ENCODE results near the gene ERG28. TPM values are rescaled to one million over a fixed set of nuclear protein-coding genes. Genes with fewer than 3 reads are reported as not detected.

The ERG28 gene
- total and polyA plus RNA-seq, 2 of the 13 experiments (the other 11 are each of a cell fraction or from before 2014, with no cell fraction given), result 27.3 to 32.3 TPM

GRCh38 chr14:75612157-75612556, 48.5 kb downstream of the ERG28 start:
- H3K27ac ChIP-seq (ENCODE audit: extremely low read length, insufficient read depth, low read length), result no peak overlapping the region
- no peaks in the 10 kb centered on the region for H4K20me1 ChIP-seq (ENCODE audit: insufficient read depth, low read length)
- POLR2A ChIA-PET, result no interaction called here
- H3K4me2 ChIP-seq (ENCODE audit: low read depth, low read length), result no peak overlapping the region
- in situ Hi-C loops (cut with HindIII; ENCODE audit: extremely low pct_ligation_motif_present, low pct_unique_long_range_greater_than_20kb) (no loop called here), intact Hi-C loops (cut with micrococcal nuclease; ENCODE audit: unreplicated experiment) (no loop called here)
- CTCF ChIA-PET (ENCODE audit: low intra/inter-chr PET ratio, low total read pairs), result no interaction called here
- no peaks in the 10 kb centered on the region for H3K9me3 ChIP-seq (ENCODE audit: low read length)
- no peak overlapping the region for H2AFZ ChIP-seq (ENCODE audit: low read length)
- DNase-seq (ENCODE audit: low spot score), result no peak
- H3K36me3 ChIP-seq (replicated peaks in 1 of 2; ENCODE audit: control insufficient read depth in 1 of 2, insufficient read depth in 2 of 2, low read length in 2 of 2), result peaks cover 0 to 1% of the 10 kb centered on the region in 2 experiments; a peak in 1 of 5 replicates
- no peak for FAIRE-seq
- H3K4me1 ChIP-seq (ENCODE audit: insufficient read depth, low read length), result peaks cover 28% of the 10 kb centered on the region
- no peak overlapping the region for H3K9ac ChIP-seq (ENCODE audit: insufficient read depth, low read depth, low read length)
- 96% methylated on average over 4 of the region's 4 CpGs for WGBS (ENCODE audit: low lambda C conversion rate)
- no peaks in the 10 kb centered on the region for H3K79me2 ChIP-seq (ENCODE audit: insufficient read depth, low read length)
- no peaks in the 10 kb centered on the region for H3K27me3 ChIP-seq (ENCODE audit: control insufficient read depth in 1 of 2, insufficient read depth in 2 of 2, low read length in 2 of 2)
- no TSS peak for BruUV-seq (replicated peaks)
- no peak for ATAC-seq
- H3K4me3 ChIP-seq (replicated peaks in 1 of 3; ENCODE audit: insufficient read depth in 1 of 3, low read depth in 2 of 3, low read length in 3 of 3), result no peak overlapping the region
- no peak for TF ChIP-seq MLX (CRISPR knock-in tag; IDR thresholded peaks at IDR 0.05)
- TF ChIP-seq ZNF496 (CRISPR knock-in tag; IDR thresholded peaks at IDR 0.05; ENCODE audit: insufficient replicate concordance), result no peak
- TF ChIP-seq MAFK (conservative IDR thresholded peaks at IDR 0.05 in 1 of 2, IDR thresholded peaks at IDR 0.05 in 1 of 2; ENCODE audit: low read length in 2 of 2), result no peak
- TF ChIP-seq TCF12 (IDR thresholded peaks at IDR 0.05), result no peak
- no peak for TF ChIP-seq TCF12 (CRISPR knock-in tag; IDR thresholded peaks at IDR 0.05)
- no peak for TF ChIP-seq ZNF329 (CRISPR knock-in tag; IDR thresholded peaks at IDR 0.05; ENCODE audit: low read depth)
- TF ChIP-seq ZNF75D (CRISPR knock-in tag; IDR thresholded peaks at IDR 0.05; ENCODE audit: borderline replicate concordance), result no peak
- no peak for TF ChIP-seq NPAS2 (CRISPR knock-in tag; IDR thresholded peaks at IDR 0.05; ENCODE audit: borderline replicate concordance)
- TF ChIP-seq ZNF331 (CRISPR knock-in tag; IDR thresholded peaks at IDR 0.05), result no peak
- TF ChIP-seq, protein P1, sequence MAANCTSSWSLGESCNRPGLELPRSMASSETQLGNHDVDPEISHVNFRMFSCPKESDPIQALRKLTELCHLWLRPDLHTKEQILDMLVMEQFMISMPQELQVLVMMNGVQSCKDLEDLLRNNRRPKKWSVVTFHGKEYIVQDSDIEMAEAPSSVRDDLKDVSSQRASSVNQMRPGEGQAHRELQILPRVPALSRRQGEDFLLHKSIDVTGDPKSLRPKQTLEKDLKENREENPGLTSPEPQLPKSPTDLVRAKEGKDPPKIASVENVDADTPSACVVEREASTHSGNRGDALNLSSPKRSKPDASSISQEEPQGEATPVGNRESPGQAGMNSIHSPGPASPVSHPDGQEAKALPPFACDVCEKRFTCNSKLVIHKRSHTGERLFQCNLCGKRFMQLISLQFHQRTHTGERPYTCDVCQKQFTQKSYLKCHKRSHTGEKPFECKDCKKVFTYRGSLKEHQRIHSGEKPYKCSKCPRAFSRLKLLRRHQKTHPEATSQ (CRISPR knock-in tag; IDR thresholded peaks at IDR 0.05; ENCODE audit: borderline replicate concordance), result no peak
- no peak for TF ChIP-seq ZBTB1 (CRISPR knock-in tag; IDR thresholded peaks at IDR 0.05; ENCODE audit: borderline replicate concordance)
- no peak for TF ChIP-seq SIX1 (CRISPR knock-in tag; IDR thresholded peaks at IDR 0.05; ENCODE audit: borderline replicate concordance)
- TF ChIP-seq ZNF232 (CRISPR knock-in tag; IDR thresholded peaks at IDR 0.05; ENCODE audit: borderline replicate concordance), result no peak
- no peak for TF ChIP-seq DPF2 (CRISPR knock-in tag; IDR thresholded peaks at IDR 0.05; ENCODE audit: borderline replicate concordance, low read depth)
- TF ChIP-seq ZBTB43 (CRISPR knock-in tag; conservative IDR thresholded peaks at IDR 0.05), result no peak
- TF ChIP-seq NR0B2 (CRISPR knock-in tag; IDR thresholded peaks at IDR 0.05), result no peak
- TF ChIP-seq, protein P2, sequence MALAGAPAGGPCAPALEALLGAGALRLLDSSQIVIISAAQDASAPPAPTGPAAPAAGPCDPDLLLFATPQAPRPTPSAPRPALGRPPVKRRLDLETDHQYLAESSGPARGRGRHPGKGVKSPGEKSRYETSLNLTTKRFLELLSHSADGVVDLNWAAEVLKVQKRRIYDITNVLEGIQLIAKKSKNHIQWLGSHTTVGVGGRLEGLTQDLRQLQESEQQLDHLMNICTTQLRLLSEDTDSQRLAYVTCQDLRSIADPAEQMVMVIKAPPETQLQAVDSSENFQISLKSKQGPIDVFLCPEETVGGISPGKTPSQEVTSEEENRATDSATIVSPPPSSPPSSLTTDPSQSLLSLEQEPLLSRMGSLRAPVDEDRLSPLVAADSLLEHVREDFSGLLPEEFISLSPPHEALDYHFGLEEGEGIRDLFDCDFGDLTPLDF (CRISPR knock-in tag; IDR thresholded peaks at IDR 0.05), result no peak
- TF ChIP-seq PBX2 (CRISPR knock-in tag; IDR thresholded peaks at IDR 0.05), result no peak
- no peak for TF ChIP-seq ZNF33A (CRISPR knock-in tag; IDR thresholded peaks at IDR 0.05; ENCODE audit: borderline replicate concordance)
- no peak for TF ChIP-seq SRF (IDR thresholded peaks at IDR 0.05; ENCODE audit: low read depth, low read length)

Measured in HepG2 (cell line).